GM19468 (cell line): ENCODE results near the gene CARD18.

Experiments used
- ATAC-seq: cut with Tn5 transposase; IDR thresholded peaks from one replicate; pipeline ENCODE4 v1.9.1; 2021; ENCODE audit warnings: mild to moderate bottlenecking, moderate library complexity, moderate number of reproducible peaks; ENCODE audit not compliant: unreplicated experiment; ENCODE audit errors: extremely low read depth

CARD18 gene

GRCh38 chr11:105139669-105140068, at the start of gene CARD18:
Gene CARD18 (minus strand): TSS chr11:105139769. CDS start chr11:105139726, 43 bp downstream.
- ATAC-seq = no peak

GRCh38 chr11:105183987-105184386, 44.4 kb upstream of the CARD18 start:
- ATAC-seq = no peak

- ATAC-seq = no peak
Measured at GRCh38 chr11:105183426-105183825, 43.9 kb upstream of the CARD18 start.

GRCh38 chr11:105181521-105181920, 42.0 kb upstream of the CARD18 start:
- ATAC-seq = no peak

- ATAC-seq = no peak
Measured at GRCh38 chr11:105181100-105181499, 41.5 kb upstream of the CARD18 start.

GRCh38 chr11:105179542-105180278, 40.1 kb upstream of the CARD18 start:
- no peak for ATAC-seq

- ATAC-seq = no peak
Measured at GRCh38 chr11:105177658-105178057, 38.1 kb upstream of the CARD18 start.

GRCh38 chr11:105168457-105168856, 28.9 kb upstream of the CARD18 start:
- no peak for ATAC-seq

- no peak for ATAC-seq
Measured at GRCh38 chr11:105167244-105167643, 27.7 kb upstream of the CARD18 start.

GRCh38 chr11:105164208-105164607, 24.6 kb upstream of the CARD18 start:
- ATAC-seq = no peak

- ATAC-seq = no peak
Measured at GRCh38 chr11:105162506-105162905, 22.9 kb upstream of the CARD18 start.

GRCh38 chr11:105158436-105158835, 18.9 kb upstream of the CARD18 start:
- no peak for ATAC-seq

- no peak for ATAC-seq
Measured at GRCh38 chr11:105156720-105157119, 17.2 kb upstream of the CARD18 start.

GRCh38 chr11:105156231-105156630, 16.7 kb upstream of the CARD18 start:
- ATAC-seq = no peak

- ATAC-seq = no peak
Measured at GRCh38 chr11:105155679-105156078, 16.1 kb upstream of the CARD18 start.

- ATAC-seq = no peak
Measured at GRCh38 chr11:105153392-105153791, 13.8 kb upstream of the CARD18 start.

- ATAC-seq = no peak
Measured at GRCh38 chr11:105152560-105152959, 13.0 kb upstream of the CARD18 start.

- no peak for ATAC-seq
Measured at GRCh38 chr11:105152021-105152512, 12.5 kb upstream of the CARD18 start.

GRCh38 chr11:105149477-105149876, 9.9 kb upstream of the CARD18 start:
- no peak for ATAC-seq

GRCh38 chr11:105148241-105148640, 8.7 kb upstream of the CARD18 start:
- no peak for ATAC-seq

- ATAC-seq = no peak
Measured at GRCh38 chr11:105144887-105145286, 5.3 kb upstream of the CARD18 start.

- ATAC-seq = no peak
Measured at GRCh38 chr11:105142167-105142566, 2.6 kb upstream of the CARD18 start.
